Measurements from ENCODE around the gene ZNF665.

- TF ChIP-seq POLR2A (IDR thresholded peaks at IDR 0.05; ENCODE audit: low read length) (no peak), GATA1 (IDR thresholded peaks at IDR 0.05; ENCODE audit: low read depth, low read length) (no peak)
Observed at GRCh38 chr19:53156850-53157249, 36.3 kb downstream of the ZNF665 start.
